ENCODE data around the gene RPS6KA3. TPM values are rescaled to one million over a fixed set of nuclear protein-coding genes. Genes with fewer than 3 reads are reported as not detected.

RPS6KA3 gene
- total and polyA plus RNA-seq, 2 experiments from 2014 or later: 38.6 to 99.4 TPM

DNA sequence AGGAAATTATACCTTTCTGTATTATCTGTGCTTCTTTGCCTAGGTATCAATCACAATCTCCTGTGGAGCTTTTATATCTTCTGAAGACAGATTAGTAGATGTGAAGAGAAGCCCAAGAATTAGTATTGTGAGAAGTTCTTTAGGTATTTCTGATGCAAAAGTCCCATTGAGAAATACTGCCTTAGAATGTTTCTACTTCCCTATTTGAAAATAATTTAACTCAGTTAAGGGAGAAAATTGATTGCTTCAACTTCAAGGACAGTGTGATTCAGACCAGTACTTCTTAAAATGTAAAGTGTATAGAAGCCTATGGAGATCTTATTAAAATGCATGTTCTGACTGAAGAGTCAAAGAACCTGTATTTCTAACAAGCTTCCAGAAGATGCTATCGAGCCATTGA is 134.0 kb downstream of the RPS6KA3 start:
- peaks cover 14% of the 10 kb centered on the region for H3K79me2 ChIP-seq
- WGBS (ENCODE audit: low lambda C conversion rate, missing lambda C conversion rate): 87% methylated on average over 1 of the region's 1 CpG
- no peaks in the 10 kb centered on the region for H3K4me1 ChIP-seq (ENCODE audit: insufficient read depth)
- H3K4me2 ChIP-seq: no peak overlapping the region
- H4K20me1 ChIP-seq (ENCODE audit: insufficient read depth, poor library complexity, severe bottlenecking): peaks cover 3% of the 10 kb centered on the region
- no peak overlapping the region for H3K4me3 ChIP-seq
- H2AFZ ChIP-seq: no peak overlapping the region
- H3K27me3 ChIP-seq: no peaks in the 10 kb centered on the region
- DNase-seq (ENCODE audit: low spot score): no peak
- no peaks in the 10 kb centered on the region for H3K36me3 ChIP-seq (replicated peaks; ENCODE audit: insufficient read depth, low read depth)
- no peaks in the 10 kb centered on the region for H3K9me3 ChIP-seq (ENCODE audit: low read depth)
- no peak for TF ChIP-seq EZH2 (IDR thresholded peaks at IDR 0.05; ENCODE audit: borderline replicate concordance)
- TF ChIP-seq, protein P1, sequence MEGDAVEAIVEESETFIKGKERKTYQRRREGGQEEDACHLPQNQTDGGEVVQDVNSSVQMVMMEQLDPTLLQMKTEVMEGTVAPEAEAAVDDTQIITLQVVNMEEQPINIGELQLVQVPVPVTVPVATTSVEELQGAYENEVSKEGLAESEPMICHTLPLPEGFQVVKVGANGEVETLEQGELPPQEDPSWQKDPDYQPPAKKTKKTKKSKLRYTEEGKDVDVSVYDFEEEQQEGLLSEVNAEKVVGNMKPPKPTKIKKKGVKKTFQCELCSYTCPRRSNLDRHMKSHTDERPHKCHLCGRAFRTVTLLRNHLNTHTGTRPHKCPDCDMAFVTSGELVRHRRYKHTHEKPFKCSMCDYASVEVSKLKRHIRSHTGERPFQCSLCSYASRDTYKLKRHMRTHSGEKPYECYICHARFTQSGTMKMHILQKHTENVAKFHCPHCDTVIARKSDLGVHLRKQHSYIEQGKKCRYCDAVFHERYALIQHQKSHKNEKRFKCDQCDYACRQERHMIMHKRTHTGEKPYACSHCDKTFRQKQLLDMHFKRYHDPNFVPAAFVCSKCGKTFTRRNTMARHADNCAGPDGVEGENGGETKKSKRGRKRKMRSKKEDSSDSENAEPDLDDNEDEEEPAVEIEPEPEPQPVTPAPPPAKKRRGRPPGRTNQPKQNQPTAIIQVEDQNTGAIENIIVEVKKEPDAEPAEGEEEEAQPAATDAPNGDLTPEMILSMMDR (IDR thresholded peaks at IDR 0.05; ENCODE audit: poor library complexity): no peak
- TF ChIP-seq EZH2phosphoT487 (IDR thresholded peaks at IDR 0.05; ENCODE audit: low read depth, severe bottlenecking, unreplicated experiment): no peak
- no peaks in the 10 kb centered on the region for H3K9me2 ChIP-seq (replicated peaks; ENCODE audit: insufficient read depth)
- H3K27ac ChIP-seq: no peak overlapping the region

DNA sequence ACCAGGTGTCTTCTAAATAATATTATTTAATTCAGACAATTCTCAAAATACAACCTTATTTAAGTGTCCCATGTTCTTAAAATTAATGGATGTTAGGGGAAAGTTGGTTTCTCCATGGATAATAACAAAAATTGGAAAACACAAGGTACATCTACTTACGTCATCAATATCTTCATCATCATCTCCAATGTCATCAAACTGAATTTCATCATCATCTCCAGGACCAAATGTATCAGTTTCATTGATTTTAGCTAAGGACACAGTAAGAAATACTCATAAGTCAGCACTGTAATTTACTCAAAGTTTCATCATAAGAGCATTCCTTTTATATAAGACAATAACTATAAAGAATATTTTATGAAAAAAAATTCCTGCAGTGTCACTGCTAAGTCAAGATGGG is 136.4 kb downstream of the RPS6KA3 start:
- H3K27me3 ChIP-seq: no peaks in the 10 kb centered on the region
- H3K9me2 ChIP-seq (replicated peaks; ENCODE audit: insufficient read depth): no peaks in the 10 kb centered on the region
- H4K20me1 ChIP-seq (ENCODE audit: insufficient read depth, poor library complexity, severe bottlenecking): no peaks in the 10 kb centered on the region
- H3K4me2 ChIP-seq: no peak overlapping the region
- no peaks in the 10 kb centered on the region for H3K36me3 ChIP-seq (replicated peaks; ENCODE audit: insufficient read depth, low read depth)
- H3K4me1 ChIP-seq (ENCODE audit: insufficient read depth): no peaks in the 10 kb centered on the region
- H3K4me3 ChIP-seq: no peak overlapping the region
- no peak for DNase-seq (ENCODE audit: low spot score)
- TF ChIP-seq EZH2 (IDR thresholded peaks at IDR 0.05; ENCODE audit: borderline replicate concordance): no peak
- TF ChIP-seq EZH2phosphoT487 (IDR thresholded peaks at IDR 0.05; ENCODE audit: low read depth, severe bottlenecking, unreplicated experiment): no peak
- TF ChIP-seq, protein P1 (IDR thresholded peaks at IDR 0.05; ENCODE audit: poor library complexity): no peak
- H3K27ac ChIP-seq: no peak overlapping the region
- no peak overlapping the region for H2AFZ ChIP-seq
- H3K9me3 ChIP-seq (ENCODE audit: low read depth): no peaks in the 10 kb centered on the region
- WGBS (ENCODE audit: low lambda C conversion rate, missing lambda C conversion rate): 91% methylated on average over 1 of the region's 1 CpG
- H3K79me2 ChIP-seq: peaks cover 2% of the 10 kb centered on the region

- H3K36me3 ChIP-seq (replicated peaks; ENCODE audit: insufficient read depth, low read depth): no peaks in the 10 kb centered on the region
Measured at GRCh38 chrX:20129547-20129946, 137.2 kb downstream of the RPS6KA3 start.

More at GRCh38 chrX:20129547-20129946, 137.2 kb downstream of the RPS6KA3 start:
- H3K9me3 ChIP-seq (ENCODE audit: low read depth): no peaks in the 10 kb centered on the region
- no peak overlapping the region for H2AFZ ChIP-seq
- no peaks in the 10 kb centered on the region for H3K4me1 ChIP-seq (ENCODE audit: insufficient read depth)
- H3K79me2 ChIP-seq: peaks cover 2% of the 10 kb centered on the region
- no peaks in the 10 kb centered on the region for H3K9me2 ChIP-seq (replicated peaks; ENCODE audit: insufficient read depth)
- 75% methylated on average over 1 of the region's 1 CpG for WGBS (ENCODE audit: low lambda C conversion rate, missing lambda C conversion rate)
- H3K4me2 ChIP-seq: no peak overlapping the region
- H3K4me3 ChIP-seq: no peak overlapping the region
- no peaks in the 10 kb centered on the region for H3K27me3 ChIP-seq
- no peaks in the 10 kb centered on the region for H4K20me1 ChIP-seq (ENCODE audit: insufficient read depth, poor library complexity, severe bottlenecking)
- no peak overlapping the region for H3K27ac ChIP-seq
- TF ChIP-seq EZH2 (IDR thresholded peaks at IDR 0.05; ENCODE audit: borderline replicate concordance) (no peak), EZH2phosphoT487 (IDR thresholded peaks at IDR 0.05; ENCODE audit: low read depth, severe bottlenecking, unreplicated experiment) (no peak)
- TF ChIP-seq, protein P1 (IDR thresholded peaks at IDR 0.05; ENCODE audit: poor library complexity): no peak
- no peak for DNase-seq (ENCODE audit: low spot score)
